Activated naive CD4-positive, alpha-beta T cell treated with anti-CD3 and anti-CD28 coated beads, Interleukin-2, amount 10 ng/mL, durations not matched to agents 7 days and 5 days (primary cell): ENCODE measurements around the gene GLT1D1.

Experiments used
- CTCF ChIA-PET: fragments of 350-600 bp; sonication (Branson Sonifier 250); formaldehyde crosslinking; loops from one replicate; lab custom pipeline; 2021; ENCODE audit warnings: antibody characterized with exemption; lab: Charles Lee
- DNase-seq: peaks from one replicate; pipeline ENCODE4 v3.0.0-alpha.2; 2020
- H3K27ac Mint-ChIP-seq: one replicate; pipeline ENCODE4 v1.8.0; 2021; ENCODE audit warnings: mild to moderate bottlenecking, moderate library complexity, mixed read lengths
- H3K27me3 Mint-ChIP-seq: one replicate; pipeline ENCODE4 v1.8.0; 2021; ENCODE audit warnings: mild to moderate bottlenecking, mixed read lengths
- H3K36me3 Mint-ChIP-seq: one replicate; pipeline ENCODE4 v1.8.0; 2021; ENCODE audit warnings: mixed read lengths
- H3K4me1 Mint-ChIP-seq: one replicate; pipeline ENCODE4 v1.8.0; 2021; ENCODE audit warnings: mixed read lengths
- H3K4me3 Mint-ChIP-seq: one replicate; pipeline ENCODE4 v1.8.0; 2021; ENCODE audit warnings: mild to moderate bottlenecking, moderate library complexity, mixed read lengths
- H3K9me3 Mint-ChIP-seq: one replicate; pipeline ENCODE4 v1.8.0; 2021; ENCODE audit warnings: mixed read lengths

GLT1D1 gene

GRCh38 chr12:128905003-128905544 is 51.8 kb downstream of the GLT1D1 start:
- no peak for DNase-seq
- H3K4me1 Mint-ChIP-seq, result no peaks in the 10 kb centered on the region
- H3K4me3 Mint-ChIP-seq, result no peak overlapping the region
- CTCF ChIA-PET, result no interaction called here
- H3K36me3 Mint-ChIP-seq, result no peaks in the 10 kb centered on the region
- H3K27me3 Mint-ChIP-seq, result peaks cover 6% of the 10 kb centered on the region
- no peaks in the 10 kb centered on the region for H3K9me3 Mint-ChIP-seq
- H3K27ac Mint-ChIP-seq, result no peak overlapping the region

DNA sequence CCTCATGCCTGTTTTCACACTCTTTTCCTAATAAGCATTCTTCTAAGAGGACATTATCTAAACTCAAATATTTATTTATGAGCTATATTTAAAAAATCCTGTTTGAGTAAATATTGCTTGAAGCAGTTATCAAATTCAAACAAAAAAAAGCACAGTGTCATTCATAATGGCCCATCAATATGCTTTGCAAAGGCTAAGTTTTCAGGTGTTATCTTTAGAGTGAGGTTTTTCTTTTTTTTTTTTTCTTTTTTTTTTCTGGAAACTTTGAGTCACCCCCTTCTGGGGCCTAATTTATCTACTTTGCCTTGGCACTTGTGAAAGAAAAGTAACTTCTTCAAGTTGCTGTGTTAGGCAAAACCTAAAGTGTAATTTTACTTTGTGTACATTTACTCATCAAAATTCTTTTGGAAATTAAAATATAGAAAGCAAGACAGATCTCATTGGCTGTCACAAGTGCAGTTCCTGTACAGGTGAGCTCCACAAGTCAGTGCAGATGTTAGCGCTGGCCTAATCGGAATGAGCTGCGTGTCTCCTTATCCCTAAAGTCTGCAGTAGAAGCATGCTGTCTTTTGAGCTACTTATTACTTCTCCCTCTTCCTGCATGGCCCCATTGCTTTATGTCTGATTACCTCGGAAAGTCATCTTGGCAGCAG is 53.3 kb downstream of the GLT1D1 start:
- no peak overlapping the region for H3K27ac Mint-ChIP-seq
- CTCF ChIA-PET, result no interaction called here
- no peak overlapping the region for H3K4me3 Mint-ChIP-seq
- no peaks in the 10 kb centered on the region for H3K36me3 Mint-ChIP-seq
- no peak for DNase-seq
- H3K9me3 Mint-ChIP-seq, result no peaks in the 10 kb centered on the region
- peaks cover 6% of the 10 kb centered on the region for H3K27me3 Mint-ChIP-seq
- H3K4me1 Mint-ChIP-seq, result no peaks in the 10 kb centered on the region

GRCh38 chr12:128908254-128908653 is 55.0 kb downstream of the GLT1D1 start:
- Mint-ChIP-seq H3K36me3 (no peaks in the 10 kb centered on the region), H3K27ac (no peak overlapping the region), H3K9me3 (no peaks in the 10 kb centered on the region), H3K27me3 (peaks cover 9% of the 10 kb centered on the region), H3K4me1 (no peaks in the 10 kb centered on the region), H3K4me3 (no peak overlapping the region)
- CTCF ChIA-PET, result no interaction called here
- no peak for DNase-seq

DNA sequence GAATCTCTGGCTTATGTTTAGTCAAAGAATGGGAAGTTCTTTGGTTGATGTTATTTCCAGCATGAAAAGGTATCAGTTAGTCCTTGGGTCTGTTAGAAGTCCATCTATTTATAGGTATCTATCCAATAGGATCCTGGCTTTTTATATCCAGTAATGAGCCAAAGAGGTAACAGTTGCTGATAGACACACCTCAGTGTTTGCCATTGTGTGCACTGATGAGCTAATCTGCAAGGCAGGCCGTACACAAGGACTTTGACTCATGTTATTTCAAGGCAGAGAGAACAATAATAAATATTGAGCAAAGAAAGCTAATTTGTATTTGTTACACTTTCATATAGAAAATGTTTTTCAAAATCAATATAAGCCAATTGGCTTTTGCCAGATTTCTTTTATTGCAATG is 56.4 kb downstream of the GLT1D1 start:
- H3K36me3 Mint-ChIP-seq, result no peaks in the 10 kb centered on the region
- CTCF ChIA-PET, result no interaction called here

DNA sequence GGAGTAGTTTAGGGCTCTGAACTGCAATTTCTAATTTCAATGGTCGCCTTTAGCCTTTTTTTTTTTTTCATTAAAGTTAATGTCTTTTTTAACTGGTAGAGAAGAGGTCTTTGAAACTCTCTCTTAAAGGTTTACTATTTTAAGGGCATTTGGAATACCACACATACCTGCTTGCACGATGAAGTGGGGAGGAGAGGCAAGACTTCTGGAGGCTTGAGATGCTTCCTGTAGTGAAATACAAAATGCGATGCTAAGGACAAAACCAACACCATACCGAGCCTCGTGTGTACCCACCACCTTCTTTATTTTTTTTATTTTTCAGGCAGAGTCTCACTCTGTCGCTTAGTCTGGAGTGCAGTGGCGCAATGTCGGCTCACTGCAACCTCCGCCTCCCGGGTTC is 57.4 kb downstream of the GLT1D1 start:
- Mint-ChIP-seq H3K4me3 (no peak overlapping the region), H3K4me1 (peaks cover 11% of the 10 kb centered on the region), H3K36me3 (no peaks in the 10 kb centered on the region), H3K27me3 (peaks cover 9% of the 10 kb centered on the region), H3K27ac (no peak overlapping the region), H3K9me3 (no peaks in the 10 kb centered on the region)
- CTCF ChIA-PET, result no interaction called here
- DNase-seq, result no peak

More for the DNA sequence above, 56.4 kb downstream of the GLT1D1 start:
- peaks cover 5% of the 10 kb centered on the region for H3K4me1 Mint-ChIP-seq
- DNase-seq, result no peak
- H3K27me3 Mint-ChIP-seq, result peaks cover 9% of the 10 kb centered on the region
- no peak overlapping the region for H3K27ac Mint-ChIP-seq
- no peaks in the 10 kb centered on the region for H3K9me3 Mint-ChIP-seq
- no peak overlapping the region for H3K4me3 Mint-ChIP-seq

GRCh38 chr12:128911861-128912260 is 58.6 kb downstream of the GLT1D1 start:
- H3K9me3 Mint-ChIP-seq, result no peaks in the 10 kb centered on the region
- no peaks in the 10 kb centered on the region for H3K36me3 Mint-ChIP-seq
- no peak overlapping the region for H3K27ac Mint-ChIP-seq
- DNase-seq, result no peak
- peaks cover 19% of the 10 kb centered on the region for H3K4me1 Mint-ChIP-seq
- H3K4me3 Mint-ChIP-seq, result no peak overlapping the region
- peaks cover 9% of the 10 kb centered on the region for H3K27me3 Mint-ChIP-seq
- CTCF ChIA-PET, result no interaction called here

- Mint-ChIP-seq H3K27me3 (peaks cover 3% of the 10 kb centered on the region), H3K4me1 (peaks cover 19% of the 10 kb centered on the region), H3K4me3 (no peak overlapping the region), H3K36me3 (no peaks in the 10 kb centered on the region), H3K27ac (peak overlapping the region; percentile 47), H3K9me3 (no peaks in the 10 kb centered on the region)
- CTCF ChIA-PET, result no interaction called here
- DNase-seq, result peak; percentile 61
These were observed 61.8 kb downstream of the GLT1D1 start for GRCh38 chr12:128914908-128915563.

- CTCF ChIA-PET, result no interaction called here
- H3K9me3 Mint-ChIP-seq, result no peaks in the 10 kb centered on the region
- H3K4me3 Mint-ChIP-seq, result no peak overlapping the region
- H3K4me1 Mint-ChIP-seq, result peaks cover 19% of the 10 kb centered on the region
- no peak overlapping the region for H3K27ac Mint-ChIP-seq
- H3K27me3 Mint-ChIP-seq, result peaks cover 3% of the 10 kb centered on the region
- H3K36me3 Mint-ChIP-seq, result no peaks in the 10 kb centered on the region
- DNase-seq, result no peak
These were observed 63.1 kb downstream of the GLT1D1 start for GRCh38 chr12:128916425-128916824.

GRCh38 chr12:128918481-128919260 is 65.4 kb downstream of the GLT1D1 start:
- peaks cover 19% of the 10 kb centered on the region for H3K4me1 Mint-ChIP-seq
- H3K9me3 Mint-ChIP-seq, result no peaks in the 10 kb centered on the region
- H3K27ac Mint-ChIP-seq, result no peak overlapping the region
- DNase-seq, result no peak
- CTCF ChIA-PET, result no interaction called here
- H3K27me3 Mint-ChIP-seq, result no peaks in the 10 kb centered on the region
- H3K4me3 Mint-ChIP-seq, result no peak overlapping the region
- no peaks in the 10 kb centered on the region for H3K36me3 Mint-ChIP-seq

DNA sequence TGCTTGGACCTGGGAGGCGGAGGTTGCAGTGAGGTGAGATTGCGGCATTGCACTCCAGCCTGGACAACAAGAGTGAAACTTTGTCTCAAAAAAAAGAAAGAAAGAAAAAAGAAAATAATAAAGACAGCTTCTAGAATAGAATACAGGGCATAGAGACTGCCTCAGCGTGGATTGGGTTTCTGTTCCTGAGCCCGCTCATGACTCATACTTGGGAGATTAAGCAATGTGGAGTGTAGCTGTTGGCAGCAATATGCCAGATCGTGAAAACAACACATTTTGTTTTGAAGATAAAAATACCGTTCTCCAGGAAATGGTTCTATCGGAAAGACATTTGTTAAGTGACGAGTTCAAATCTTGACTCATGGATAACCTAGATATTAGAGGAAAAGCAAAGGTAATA is 67.2 kb downstream of the GLT1D1 start:
- H3K27me3 Mint-ChIP-seq, result no peaks in the 10 kb centered on the region
- H3K4me1 Mint-ChIP-seq, result peaks cover 9% of the 10 kb centered on the region
- CTCF ChIA-PET, result no interaction called here
- no peak overlapping the region for H3K4me3 Mint-ChIP-seq
- no peak for DNase-seq
- H3K27ac Mint-ChIP-seq, result no peak overlapping the region
- H3K9me3 Mint-ChIP-seq, result no peaks in the 10 kb centered on the region
- H3K36me3 Mint-ChIP-seq, result no peaks in the 10 kb centered on the region

DNA sequence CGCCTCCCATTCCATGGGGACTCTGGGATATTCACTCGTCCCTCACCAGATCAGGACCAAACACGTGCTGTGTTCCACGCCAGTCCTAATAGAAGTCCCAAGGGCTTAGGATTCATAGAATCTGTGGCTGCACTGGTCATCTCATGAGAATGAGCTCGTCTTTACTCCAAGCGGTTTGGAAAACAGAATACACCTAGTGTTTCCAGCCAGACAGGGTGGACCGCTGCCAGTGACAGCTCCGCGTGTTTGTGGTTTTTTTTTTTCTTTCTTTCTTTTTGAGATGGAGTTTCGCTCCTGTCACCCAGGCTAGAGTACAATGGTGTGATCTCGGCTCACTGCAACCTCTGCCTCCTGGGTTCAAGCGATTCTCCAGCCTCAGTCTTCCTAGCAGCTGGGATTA is 75.1 kb downstream of the GLT1D1 start:
- Mint-ChIP-seq H3K4me3 (no peak overlapping the region), H3K9me3 (no peaks in the 10 kb centered on the region), H3K27ac (no peak overlapping the region)

GRCh38 chr12:128929057-128929456 is 75.8 kb downstream of the GLT1D1 start:
- Mint-ChIP-seq H3K36me3 (no peaks in the 10 kb centered on the region), H3K4me1 (no peaks in the 10 kb centered on the region)

More for the DNA sequence above, 75.1 kb downstream of the GLT1D1 start:
- H3K27me3 Mint-ChIP-seq, result peaks cover 11% of the 10 kb centered on the region
- DNase-seq, result no peak
- CTCF ChIA-PET, result no interaction called here
- H3K36me3 Mint-ChIP-seq, result no peaks in the 10 kb centered on the region
- H3K4me1 Mint-ChIP-seq, result no peaks in the 10 kb centered on the region

DNA sequence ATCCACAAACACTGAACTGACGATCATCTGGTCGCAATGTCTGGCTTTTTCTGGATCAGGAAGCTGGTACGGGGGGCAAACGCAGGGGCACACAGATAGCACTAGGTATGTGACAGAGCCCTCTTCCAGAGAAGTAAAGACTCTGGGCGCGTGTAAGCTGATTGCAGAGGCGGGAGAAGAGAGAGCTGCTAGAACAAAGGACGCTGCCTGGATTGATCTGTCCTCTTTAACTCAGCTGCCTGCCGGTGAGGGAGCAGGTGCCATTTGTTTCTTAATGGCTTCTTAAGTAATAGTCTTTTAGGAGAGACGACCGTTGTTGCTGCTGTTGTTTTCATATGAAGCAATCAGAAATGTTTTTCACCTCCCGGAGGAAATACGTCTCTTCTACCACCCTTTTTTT is 77.3 kb downstream of the GLT1D1 start:
- DNase-seq, result no peak
- no peak overlapping the region for H3K4me3 Mint-ChIP-seq
- H3K27me3 Mint-ChIP-seq, result peaks cover 11% of the 10 kb centered on the region
- no peak overlapping the region for H3K27ac Mint-ChIP-seq
- no peaks in the 10 kb centered on the region for H3K36me3 Mint-ChIP-seq
- CTCF ChIA-PET, result no interaction called here
- no peaks in the 10 kb centered on the region for H3K9me3 Mint-ChIP-seq
- no peaks in the 10 kb centered on the region for H3K4me1 Mint-ChIP-seq

More at GRCh38 chr12:128929057-128929456, 75.8 kb downstream of the GLT1D1 start:
- no peak overlapping the region for H3K27ac Mint-ChIP-seq
- H3K9me3 Mint-ChIP-seq, result no peaks in the 10 kb centered on the region
- peaks cover 11% of the 10 kb centered on the region for H3K27me3 Mint-ChIP-seq
- no peak for DNase-seq
- CTCF ChIA-PET, result no interaction called here
- no peak overlapping the region for H3K4me3 Mint-ChIP-seq

DNA sequence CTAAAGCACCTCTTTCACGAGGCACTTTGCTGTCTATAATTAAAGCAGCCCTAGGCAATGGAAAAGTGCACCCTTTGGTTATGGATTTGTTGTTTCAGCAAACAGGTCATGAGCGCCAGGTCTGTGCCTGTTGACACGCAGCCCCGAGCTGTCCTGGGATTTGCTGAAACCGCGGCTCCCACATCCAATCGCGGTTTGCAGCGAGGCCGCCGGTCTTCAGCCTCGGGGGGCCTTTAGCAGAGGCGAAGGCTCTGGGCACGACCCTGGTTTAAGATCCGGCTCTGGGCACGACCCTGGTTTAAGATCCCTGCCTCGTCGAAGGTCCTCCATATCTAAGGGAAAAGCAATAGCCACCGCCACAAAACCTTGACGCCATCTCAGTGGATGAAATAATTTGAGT is 79.2 kb downstream of the GLT1D1 start:
- H3K4me3 Mint-ChIP-seq, result no peak overlapping the region
- no peak overlapping the region for H3K27ac Mint-ChIP-seq

More for the DNA sequence above, 79.2 kb downstream of the GLT1D1 start:
- H3K27me3 Mint-ChIP-seq, result peaks cover 11% of the 10 kb centered on the region
- DNase-seq, result no peak
- H3K36me3 Mint-ChIP-seq, result no peaks in the 10 kb centered on the region
- CTCF ChIA-PET, result no interaction called here
- no peaks in the 10 kb centered on the region for H3K9me3 Mint-ChIP-seq
- no peaks in the 10 kb centered on the region for H3K4me1 Mint-ChIP-seq
